HEK293 (cell line): Measurements from ENCODE around the gene SH3BP4.
A peak's percentile ranks its signal among the peaks of the same experiment; 100 is the strongest.

Experiments used
- CTCF ChIA-PET: fragments of 350-600 bp; formaldehyde crosslinking; extraction: SDS; loops from one replicate; lab custom pipeline; 2021; ENCODE audit warnings: antibody characterized with exemption; lab: Yijun Ruan, JAX
- POLR2A ChIA-PET: fragments of 300-600 bp; formaldehyde crosslinking; extraction: SDS; loops from one replicate; lab custom pipeline; 2020; ENCODE audit warnings: antibody characterized with exemption, inconsistent platforms; lab: Yijun Ruan, JAX
- H3K27ac ChIP-seq: fragments of 200-500 bp; sonication (Bioruptor generic); 2 replicates; pipeline ENCODE4 v1.5.1; 2014; ENCODE audit warnings: low read depth, low read length, control low read depth, inconsistent platforms; ENCODE audit errors: extremely low read depth
- H3K36me3 ChIP-seq, 2 experiments: fragments of 200-500 bp in 1 of 2; sonication (Bioruptor generic) in 1 of 2; 1 replicate in 1 of 2; 2 replicates in 1 of 2; pipeline ENCODE4 v1.5.1; 2014 to 2017; ENCODE audit warnings: inconsistent platforms in 2 of 2, low read length in 2 of 2; ENCODE audit not compliant: control insufficient read depth in 2 of 2, insufficient read depth in 1 of 2
- H3K4me1 ChIP-seq: fragments of 200-500 bp; sonication (Bioruptor generic); 2 replicates; pipeline ENCODE4 v1.5.1; 2014; ENCODE audit warnings: mild to moderate bottlenecking, low read length, inconsistent platforms; ENCODE audit not compliant: control insufficient read depth, insufficient read depth
- H3K4me3 ChIP-seq: 2 replicates; pipeline ENCODE4 v1.5.1; 2011; ENCODE audit warnings: low read depth, mild to moderate bottlenecking, control low read depth, low read length, moderate library complexity
- H3K9me3 ChIP-seq: fragments of 200-500 bp; sonication (Bioruptor generic); 2 replicates; pipeline ENCODE4 v1.5.1; 2014; ENCODE audit warnings: low read depth, low read length, inconsistent platforms; ENCODE audit not compliant: control insufficient read depth, insufficient read depth
- AEBP2 ChIP-seq: fragments of 450-650 bp; formaldehyde crosslinking; IDR thresholded peaks from 2 replicates; pipeline ENCODE4 v1.5.1; 2016; ENCODE audit warnings: missing biosample characterization, missing genetic modification characterization, borderline replicate concordance
- KLF16 ChIP-seq: fragments of 450-650 bp; formaldehyde crosslinking; IDR thresholded peaks from 2 replicates; pipeline ENCODE4 v1.5.1; 2017; ENCODE audit warnings: missing biosample characterization, missing genetic modification characterization
- SP7 ChIP-seq: fragments of 450-650 bp; formaldehyde crosslinking; IDR thresholded peaks from 2 replicates; pipeline ENCODE4 v1.5.1; 2016; ENCODE audit warnings: missing biosample characterization, missing genetic modification characterization
- YY1 ChIP-seq: fragments of 450-650 bp; formaldehyde crosslinking; IDR thresholded peaks from 2 replicates; pipeline ENCODE4 v1.5.1; 2018; ENCODE audit warnings: missing biosample characterization, missing genetic modification characterization
- ZBTB11 ChIP-seq: fragments of 450-650 bp; formaldehyde crosslinking; conservative IDR thresholded peaks from 2 replicates; pipeline ENCODE4 v1.5.1; 2016; ENCODE audit warnings: low read depth, missing biosample characterization, missing genetic modification characterization
- ZBTB8A ChIP-seq: fragments of 450-650 bp; formaldehyde crosslinking; IDR thresholded peaks from 2 replicates; pipeline ENCODE4 v1.5.1; 2016; ENCODE audit warnings: missing biosample characterization, missing genetic modification characterization
- ZFHX2 ChIP-seq: fragments of 450-650 bp; formaldehyde crosslinking; conservative IDR thresholded peaks from 2 replicates; pipeline ENCODE4 v1.5.1; 2016; ENCODE audit warnings: missing biosample characterization, missing genetic modification characterization
- ZIC2 ChIP-seq: fragments of 450-650 bp; formaldehyde crosslinking; IDR thresholded peaks from 2 replicates; pipeline ENCODE4 v1.5.1; 2016; ENCODE audit warnings: missing biosample characterization, missing genetic modification characterization
- ZNF132 ChIP-seq: fragments of 450-650 bp; formaldehyde crosslinking; IDR thresholded peaks from 2 replicates; pipeline ENCODE4 v1.5.1; 2017; ENCODE audit warnings: missing biosample characterization, missing genetic modification characterization, borderline replicate concordance
- ZNF16 ChIP-seq: fragments of 450-650 bp; formaldehyde crosslinking; IDR thresholded peaks from 2 replicates; pipeline ENCODE4 v1.5.1; 2016; ENCODE audit warnings: low read depth, missing biosample characterization, missing genetic modification characterization
- ZNF292 ChIP-seq: fragments of 450-650 bp; formaldehyde crosslinking; IDR thresholded peaks from 2 replicates; pipeline ENCODE4 v1.5.1; 2016; ENCODE audit warnings: low read depth, missing biosample characterization, missing genetic modification characterization, borderline replicate concordance
- ZNF350 ChIP-seq: fragments of 450-650 bp; formaldehyde crosslinking; IDR thresholded peaks from 2 replicates; pipeline ENCODE4 v1.5.0; 2017; ENCODE audit warnings: missing biosample characterization, mild to moderate bottlenecking, missing genetic modification characterization
- ZNF423 ChIP-seq: fragments of 450-650 bp; formaldehyde crosslinking; IDR thresholded peaks from 2 replicates; pipeline ENCODE4 v1.5.1; 2016; ENCODE audit warnings: missing biosample characterization, missing genetic modification characterization
- ZNF426 ChIP-seq: fragments of 450-650 bp; formaldehyde crosslinking; IDR thresholded peaks from 2 replicates; pipeline ENCODE4 v1.5.1; 2017; ENCODE audit warnings: missing biosample characterization, missing genetic modification characterization, mild to moderate bottlenecking, inconsistent platforms, moderate library complexity
- ZNF529 ChIP-seq: fragments of 450-650 bp; formaldehyde crosslinking; IDR thresholded peaks from 2 replicates; pipeline ENCODE4 v1.5.1; 2017; ENCODE audit warnings: missing genetic modification characterization, missing biosample characterization; ENCODE audit not compliant: insufficient replicate concordance
- ZNF555 ChIP-seq: fragments of 450-650 bp; formaldehyde crosslinking; conservative IDR thresholded peaks from 2 replicates; pipeline ENCODE4 v1.5.1; 2017; ENCODE audit warnings: missing biosample characterization, mild to moderate bottlenecking, missing genetic modification characterization, inconsistent platforms
- ZNF776 ChIP-seq: fragments of 450-650 bp; formaldehyde crosslinking; IDR thresholded peaks from 2 replicates; pipeline ENCODE4 v1.5.0; 2017; ENCODE audit warnings: missing biosample characterization, missing genetic modification characterization, borderline replicate concordance
- ZSCAN4 ChIP-seq: fragments of 450-650 bp; formaldehyde crosslinking; IDR thresholded peaks from 2 replicates; pipeline ENCODE4 v1.5.1; 2017; ENCODE audit warnings: missing biosample characterization, missing genetic modification characterization
- TF ChIP-seq, protein P1 (sequence below): fragments of 450-650 bp; formaldehyde crosslinking; IDR thresholded peaks from 2 replicates; pipeline ENCODE4 v1.5.0; 2017; ENCODE audit warnings: missing biosample characterization, missing genetic modification characterization, borderline replicate concordance
- TF ChIP-seq, protein P2 (sequence below): fragments of 450-650 bp; formaldehyde crosslinking; IDR thresholded peaks from 2 replicates; pipeline ENCODE4 v1.5.1; 2017; ENCODE audit warnings: missing biosample characterization, missing genetic modification characterization
- TF ChIP-seq, protein P3 (sequence below): fragments of 450-650 bp; formaldehyde crosslinking; IDR thresholded peaks from 2 replicates; pipeline ENCODE4 v1.5.1; 2016; ENCODE audit warnings: missing biosample characterization, missing genetic modification characterization, low read depth

The SH3BP4 gene

DNA sequence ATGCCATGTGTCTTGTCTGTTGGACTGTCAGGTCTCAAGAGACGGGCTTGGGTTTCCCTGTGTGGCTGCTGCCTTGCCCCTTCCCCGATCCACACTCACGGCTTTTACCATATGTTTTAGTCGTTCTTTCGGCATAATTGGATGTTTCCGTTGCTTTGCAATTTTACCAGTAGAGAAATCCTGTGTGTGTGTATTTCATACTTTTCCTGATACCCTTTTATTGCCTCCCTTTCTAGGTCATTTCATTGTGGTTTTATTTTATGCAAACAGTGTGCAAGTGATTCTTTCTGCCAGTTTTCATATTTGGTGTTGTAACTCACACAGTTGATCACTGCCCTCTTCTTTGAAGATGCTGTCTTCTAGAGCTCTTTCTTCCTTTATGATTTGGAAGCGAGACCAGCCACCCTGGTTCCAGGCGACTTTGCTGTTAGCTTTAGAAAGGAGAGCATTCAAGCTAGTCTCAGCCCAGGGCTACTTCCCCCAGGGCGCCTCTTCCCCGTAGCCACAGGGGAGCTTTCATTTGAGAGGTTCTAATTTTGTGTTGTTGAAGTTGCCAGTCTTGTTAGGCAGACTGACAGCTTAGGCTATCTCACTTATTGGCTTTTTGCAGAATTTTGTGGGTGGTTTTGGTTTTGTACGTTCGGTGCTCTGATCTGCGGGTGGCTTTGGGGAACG, 17.0 kb downstream of the SH3BP4 start (continued):
- TF ChIP-seq SP7 (tag by site-specific recombination) (peak; percentile 38; the same call in 1 of the 2 replicates), KLF16 (tag by site-specific recombination) (no peak), ZNF555 (tag by site-specific recombination) (no peak), ZNF776 (tag by site-specific recombination) (no peak), ZIC2 (tag by site-specific recombination) (peak; percentile 78), AEBP2 (tag by site-specific recombination) (no peak), ZNF292 (no peak), ZBTB8A (0 out of 2 replicates have a peak, but pooled peaks have one; percentile 22)
- TF ChIP-seq, protein P1, sequence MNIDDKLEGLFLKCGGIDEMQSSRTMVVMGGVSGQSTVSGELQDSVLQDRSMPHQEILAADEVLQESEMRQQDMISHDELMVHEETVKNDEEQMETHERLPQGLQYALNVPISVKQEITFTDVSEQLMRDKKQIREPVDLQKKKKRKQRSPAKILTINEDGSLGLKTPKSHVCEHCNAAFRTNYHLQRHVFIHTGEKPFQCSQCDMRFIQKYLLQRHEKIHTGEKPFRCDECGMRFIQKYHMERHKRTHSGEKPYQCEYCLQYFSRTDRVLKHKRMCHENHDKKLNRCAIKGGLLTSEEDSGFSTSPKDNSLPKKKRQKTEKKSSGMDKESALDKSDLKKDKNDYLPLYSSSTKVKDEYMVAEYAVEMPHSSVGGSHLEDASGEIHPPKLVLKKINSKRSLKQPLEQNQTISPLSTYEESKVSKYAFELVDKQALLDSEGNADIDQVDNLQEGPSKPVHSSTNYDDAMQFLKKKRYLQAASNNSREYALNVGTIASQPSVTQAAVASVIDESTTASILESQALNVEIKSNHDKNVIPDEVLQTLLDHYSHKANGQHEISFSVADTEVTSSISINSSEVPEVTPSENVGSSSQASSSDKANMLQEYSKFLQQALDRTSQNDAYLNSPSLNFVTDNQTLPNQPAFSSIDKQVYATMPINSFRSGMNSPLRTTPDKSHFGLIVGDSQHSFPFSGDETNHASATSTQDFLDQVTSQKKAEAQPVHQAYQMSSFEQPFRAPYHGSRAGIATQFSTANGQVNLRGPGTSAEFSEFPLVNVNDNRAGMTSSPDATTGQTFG: no peak
- TF ChIP-seq, protein P2, sequence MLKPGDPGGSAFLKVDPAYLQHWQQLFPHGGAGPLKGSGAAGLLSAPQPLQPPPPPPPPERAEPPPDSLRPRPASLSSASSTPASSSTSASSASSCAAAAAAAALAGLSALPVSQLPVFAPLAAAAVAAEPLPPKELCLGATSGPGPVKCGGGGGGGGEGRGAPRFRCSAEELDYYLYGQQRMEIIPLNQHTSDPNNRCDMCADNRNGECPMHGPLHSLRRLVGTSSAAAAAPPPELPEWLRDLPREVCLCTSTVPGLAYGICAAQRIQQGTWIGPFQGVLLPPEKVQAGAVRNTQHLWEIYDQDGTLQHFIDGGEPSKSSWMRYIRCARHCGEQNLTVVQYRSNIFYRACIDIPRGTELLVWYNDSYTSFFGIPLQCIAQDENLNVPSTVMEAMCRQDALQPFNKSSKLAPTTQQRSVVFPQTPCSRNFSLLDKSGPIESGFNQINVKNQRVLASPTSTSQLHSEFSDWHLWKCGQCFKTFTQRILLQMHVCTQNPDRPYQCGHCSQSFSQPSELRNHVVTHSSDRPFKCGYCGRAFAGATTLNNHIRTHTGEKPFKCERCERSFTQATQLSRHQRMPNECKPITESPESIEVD: peak; percentile 94
- TF ChIP-seq, protein P3, sequence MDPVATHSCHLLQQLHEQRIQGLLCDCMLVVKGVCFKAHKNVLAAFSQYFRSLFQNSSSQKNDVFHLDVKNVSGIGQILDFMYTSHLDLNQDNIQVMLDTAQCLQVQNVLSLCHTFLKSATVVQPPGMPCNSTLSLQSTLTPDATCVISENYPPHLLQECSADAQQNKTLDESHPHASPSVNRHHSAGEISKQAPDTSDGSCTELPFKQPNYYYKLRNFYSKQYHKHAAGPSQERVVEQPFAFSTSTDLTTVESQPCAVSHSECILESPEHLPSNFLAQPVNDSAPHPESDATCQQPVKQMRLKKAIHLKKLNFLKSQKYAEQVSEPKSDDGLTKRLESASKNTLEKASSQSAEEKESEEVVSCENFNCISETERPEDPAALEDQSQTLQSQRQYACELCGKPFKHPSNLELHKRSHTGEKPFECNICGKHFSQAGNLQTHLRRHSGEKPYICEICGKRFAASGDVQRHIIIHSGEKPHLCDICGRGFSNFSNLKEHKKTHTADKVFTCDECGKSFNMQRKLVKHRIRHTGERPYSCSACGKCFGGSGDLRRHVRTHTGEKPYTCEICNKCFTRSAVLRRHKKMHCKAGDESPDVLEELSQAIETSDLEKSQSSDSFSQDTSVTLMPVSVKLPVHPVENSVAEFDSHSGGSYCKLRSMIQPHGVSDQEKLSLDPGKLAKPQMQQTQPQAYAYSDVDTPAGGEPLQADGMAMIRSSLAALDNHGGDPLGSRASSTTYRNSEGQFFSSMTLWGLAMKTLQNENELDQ (tag by site-specific recombination): no peak

GRCh38 chr2:234969306-234970098, 17.7 kb downstream of the SH3BP4 start:
- Histone ChIP-seq H3K9me3 (no peaks in the 10 kb centered on the region), H3K27ac (no peak overlapping the region; the same call in 1 of the 2 replicates), H3K4me3 (no peak overlapping the region), H3K36me3 (peaks cover 0 to 4% of the 10 kb centered on the region in 2 experiments; a peak in 1 of 3 replicates), H3K4me1 (peaks cover 29% of the 10 kb centered on the region)
- POLR2A ChIA-PET: interaction anchor here (0.8 to 0.9 kb wide), 2 partner anchors 12 to 295 kb away, joined by 3 read pairs; no protein-coding TSS in a partner anchor
- CTCF ChIA-PET: interaction anchor here (0.9 to 1.6 kb wide), 3 partner anchors 7 to 88 kb away, joined by 3 to 5 read pairs (median 4); no protein-coding TSS in a partner anchor
- TF ChIP-seq ZNF16 (no peak), YY1 (no peak), ZSCAN4 (peak; percentile 99), ZNF423 (tag by site-specific recombination) (no peak), ZNF529 (tag by site-specific recombination) (no peak), ZNF426 (tag by site-specific recombination) (no peak), ZFHX2 (tag by site-specific recombination) (peak; percentile 63; the same call in 1 of the 2 replicates), ZNF350 (tag by site-specific recombination) (no peak), ZNF555 (tag by site-specific recombination) (no peak), ZBTB11 (no peak), ZNF132 (tag by site-specific recombination) (no peak)
